Fibroblast of lung (primary cell): Measurements from ENCODE around the gene ATL1. TPM values are rescaled to one million over a fixed set of nuclear protein-coding genes. Genes with fewer than 3 reads are reported as not detected.
A peak's percentile ranks its signal among the peaks of the same experiment; 100 is the strongest.

Source experiments
- DNase-seq, 2 donors: peaks; one replicate each; pipeline versions ENCODE4 v3.0.0 to v3.0.0-alpha.2; 2010; ENCODE audit warnings: low read depth in 2 of 2
- H2AFZ ChIP-seq: 2 replicates; pipeline ENCODE4 v1.5.1; 2012; ENCODE audit warnings: low read length, control low read depth, inconsistent platforms
- H3K27ac ChIP-seq: 2 replicates; pipeline ENCODE4 v1.5.1; 2011; ENCODE audit warnings: low read length, control low read depth; ENCODE audit not compliant: insufficient read depth
- H3K27me3 ChIP-seq: 2 replicates; pipeline ENCODE4 v1.5.1; 2011; ENCODE audit warnings: mild to moderate bottlenecking, low read length; ENCODE audit not compliant: control insufficient read depth, insufficient read depth
- H3K36me3 ChIP-seq: 2 replicates; pipeline ENCODE4 v1.5.1; 2011; ENCODE audit warnings: low read length; ENCODE audit not compliant: control insufficient read depth, insufficient read depth
- H3K4me1 ChIP-seq: 2 replicates; pipeline ENCODE4 v1.5.1; 2011; ENCODE audit warnings: low read length; ENCODE audit not compliant: control insufficient read depth, insufficient read depth; ENCODE audit errors: extremely low read depth
- H3K4me2 ChIP-seq: 2 replicates; pipeline ENCODE4 v1.5.1; 2011; ENCODE audit warnings: low read length, control low read depth; ENCODE audit not compliant: insufficient read depth; ENCODE audit errors: extremely low read depth
- H3K4me3 ChIP-seq, 4 experiments: fragments of 200-600 bp in 1 of 4; sonication (generic) in 1 of 4; replicated peaks in 1 of 4; 2 replicates each; pipeline ENCODE4 v1.5.1; 2011 to 2016; ENCODE audit warnings: low read length in 4 of 4, low read depth in 3 of 4, mild to moderate bottlenecking in 3 of 4, control low read depth in 2 of 4, inconsistent platforms in 1 of 4, mixed read lengths in 1 of 4; ENCODE audit not compliant: insufficient read depth in 1 of 4; ENCODE audit errors: control extremely low read depth in 1 of 4
- H3K79me2 ChIP-seq: 2 replicates; pipeline ENCODE4 v1.5.1; 2012; ENCODE audit warnings: mild to moderate bottlenecking, low read length, inconsistent platforms; ENCODE audit not compliant: control insufficient read depth, insufficient read depth
- H3K9ac ChIP-seq: 2 replicates; pipeline ENCODE4 v1.5.1; 2011; ENCODE audit warnings: mild to moderate bottlenecking, low read length, control low read depth; ENCODE audit not compliant: insufficient read depth
- H3K9me3 ChIP-seq: 2 replicates; pipeline ENCODE4 v1.5.1; 2012; ENCODE audit warnings: low read depth, low read length; ENCODE audit not compliant: control insufficient read depth, insufficient read depth
- H4K20me1 ChIP-seq: 2 replicates; pipeline ENCODE4 v1.5.1; 2011; ENCODE audit warnings: low read length; ENCODE audit not compliant: control insufficient read depth, insufficient read depth; ENCODE audit errors: extremely low read depth
- CTCF ChIP-seq, 2 donors: IDR thresholded peaks in 1 of 2; conservative IDR thresholded peaks in 1 of 2; 1 replicate in 1 of 2; 2 replicates in 1 of 2; pipeline ENCODE4 v1.5.1; 2011 to 2012; ENCODE audit warnings: low read length in 2 of 2, control low read depth in 1 of 2, inconsistent platforms in 1 of 2, low read depth in 1 of 2, mild to moderate bottlenecking in 1 of 2
- EZH2 ChIP-seq: IDR thresholded peaks from 2 replicates; pipeline ENCODE4 v1.5.1; 2012; ENCODE audit warnings: low read length, control low read depth, mild to moderate bottlenecking; ENCODE audit errors: missing control alignments
- polyA plus RNA-seq, 2 donors: library from polyadenylated mRNA; depleted of rRNA in 1 of 2; stranded (reverse) in 1 of 2; unstranded in 1 of 2; fragments of >200 nt; gene quantifications; 2 replicates each; pipeline ENCODE4 v1.2.1, GENCODE V29; 2011 to 2012; ENCODE audit warnings: missing spikeins in 1 of 2
- total RNA-seq: library from RNA; depleted of rRNA; stranded (reverse); fragments of >200 nt; gene quantifications from 2 replicates; pipeline ENCODE4 v1.2.1, GENCODE V29; 2014

The ATL1 gene
- total and polyA plus RNA-seq, 2 donors (not counting 1 experiment from before 2014, with no cell fraction given) = 14.9 to 16.2 TPM

GRCh38 chr14:50647282-50647681, 87.3 kb downstream of the ATL1 start:
- Histone ChIP-seq H3K9me3 (no peaks in the 10 kb centered on the region), H4K20me1 (no peaks in the 10 kb centered on the region), H2AFZ (no peak overlapping the region), H3K9ac (no peak overlapping the region), H3K27me3 (no peaks in the 10 kb centered on the region), H3K4me3 (no peak overlapping the region), H3K36me3 (no peaks in the 10 kb centered on the region), H3K27ac (peak overlapping the region; percentile 36), H3K4me2 (no peak overlapping the region), H3K79me2 (peaks cover 40% of the 10 kb centered on the region), H3K4me1 (peaks cover 5% of the 10 kb centered on the region)
- TF ChIP-seq CTCF (conservative IDR thresholded peaks at IDR 0.05 in 1 of 2, IDR thresholded peaks at IDR 0.05 in 1 of 2; ENCODE audit: low read depth in 1 of 2, low read length in 2 of 2) (no peak), EZH2 (no peak)
- no peak for DNase-seq

GRCh38 chr14:50647753-50648152, 87.8 kb downstream of the ATL1 start:
- H3K4me2 ChIP-seq = no peak overlapping the region
- H3K4me1 ChIP-seq = peaks cover 6% of the 10 kb centered on the region
- H3K9ac ChIP-seq = no peak overlapping the region
- no peak overlapping the region for H2AFZ ChIP-seq
- peak in 1 of 2 donors; percentile 68 for DNase-seq
- no peak overlapping the region for H3K4me3 ChIP-seq
- no peaks in the 10 kb centered on the region for H3K27me3 ChIP-seq
- no peaks in the 10 kb centered on the region for H3K36me3 ChIP-seq
- no peaks in the 10 kb centered on the region for H3K9me3 ChIP-seq
- H4K20me1 ChIP-seq = no peaks in the 10 kb centered on the region
- TF ChIP-seq EZH2 (no peak), CTCF (conservative IDR thresholded peaks at IDR 0.05 in 1 of 2, IDR thresholded peaks at IDR 0.05 in 1 of 2; ENCODE audit: low read depth in 1 of 2, low read length in 2 of 2) (no peak)
- H3K79me2 ChIP-seq = peaks cover 44% of the 10 kb centered on the region
- no peak overlapping the region for H3K27ac ChIP-seq

GRCh38 chr14:50649691-50650090, 89.7 kb downstream of the ATL1 start:
- no peak overlapping the region for H3K27ac ChIP-seq
- H3K79me2 ChIP-seq = peaks cover 55% of the 10 kb centered on the region
- H3K4me3 ChIP-seq = no peak overlapping the region
- H3K9me3 ChIP-seq = no peaks in the 10 kb centered on the region
- H3K27me3 ChIP-seq = no peaks in the 10 kb centered on the region
- TF ChIP-seq CTCF (conservative IDR thresholded peaks at IDR 0.05 in 1 of 2, IDR thresholded peaks at IDR 0.05 in 1 of 2; ENCODE audit: low read depth in 1 of 2, low read length in 2 of 2) = no peak
- TF ChIP-seq EZH2 = no peak
- no peak overlapping the region for H3K4me2 ChIP-seq
- no peaks in the 10 kb centered on the region for H3K36me3 ChIP-seq
- H4K20me1 ChIP-seq = no peaks in the 10 kb centered on the region
- H3K9ac ChIP-seq = no peak overlapping the region
- peaks cover 6% of the 10 kb centered on the region for H3K4me1 ChIP-seq
- no peak overlapping the region for H2AFZ ChIP-seq
- DNase-seq = no peak
